GM21737 (cell line): ENCODE data around the gene ZNF599.

Source experiments
- ATAC-seq: cut with Tn5 transposase; IDR thresholded peaks from one replicate; pipeline ENCODE4 v1.9.1; 2021; ENCODE audit warnings: mild to moderate bottlenecking, moderate library complexity; ENCODE audit not compliant: unreplicated experiment

ZNF599 gene

DNA sequence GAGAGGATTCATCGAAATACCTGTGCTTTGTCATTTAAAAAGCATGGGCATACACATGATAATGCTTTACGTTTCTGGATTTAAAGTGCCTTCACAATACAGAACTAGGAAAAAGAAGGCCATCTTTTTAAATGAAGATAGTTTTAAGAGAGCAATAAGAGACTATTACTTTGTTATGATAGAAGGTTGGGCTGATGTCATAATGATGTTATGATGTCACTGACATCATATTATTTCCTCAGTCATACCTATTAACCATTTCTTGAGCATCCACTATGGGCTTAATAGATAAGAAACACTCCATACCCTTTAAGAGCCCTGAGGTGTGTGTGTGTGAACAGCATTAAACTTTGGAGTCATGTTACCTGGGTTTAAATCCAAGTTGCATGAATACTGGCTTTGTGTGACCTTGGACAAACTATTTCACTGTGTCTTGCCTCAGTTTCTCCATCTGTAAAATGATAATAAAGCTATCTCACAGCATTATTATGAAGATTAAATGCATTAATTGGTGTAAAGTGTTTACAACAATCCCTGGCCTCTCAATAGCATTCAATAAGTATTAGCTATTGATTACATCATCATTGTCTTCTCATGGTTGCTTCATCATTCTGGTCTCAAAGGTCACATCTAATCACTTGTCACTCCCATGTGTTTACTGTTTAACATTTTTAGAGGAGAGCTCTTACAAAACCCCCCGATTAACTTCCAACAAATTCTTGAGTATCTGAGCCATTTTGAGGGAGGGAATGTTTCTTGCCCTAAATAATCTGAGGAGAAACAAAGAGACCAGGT lies 27.9 kb downstream of the ZNF599 start:
- no peak for ATAC-seq

DNA sequence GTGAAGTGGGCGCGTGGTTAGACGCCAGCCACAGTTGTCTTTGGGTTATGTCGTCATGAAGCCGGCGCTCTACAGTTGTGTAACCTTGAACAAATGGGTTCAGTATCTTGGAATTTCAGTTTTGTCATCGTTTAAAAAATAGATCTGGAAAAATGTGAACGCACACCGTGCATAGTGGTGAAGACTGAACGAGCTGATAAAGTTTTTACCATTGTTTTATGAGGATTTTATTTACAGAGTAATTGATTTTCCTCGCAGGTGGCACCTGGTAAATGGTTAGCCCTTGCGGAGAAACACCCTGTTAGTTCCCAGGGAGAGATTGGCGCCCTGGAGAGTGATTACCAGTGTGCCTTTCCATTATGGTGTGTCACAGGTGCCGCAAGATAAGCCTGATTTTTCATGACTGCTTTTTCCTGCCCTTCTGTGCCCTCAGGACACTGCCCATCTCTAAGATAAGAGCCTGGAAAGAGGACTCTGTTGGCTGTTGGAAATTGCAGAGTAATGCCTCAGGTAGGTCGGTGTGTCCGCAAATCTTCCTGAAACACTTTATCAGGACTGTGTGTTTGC lies 38.4 kb downstream of the ZNF599 start:
- ATAC-seq, result no peak

DNA sequence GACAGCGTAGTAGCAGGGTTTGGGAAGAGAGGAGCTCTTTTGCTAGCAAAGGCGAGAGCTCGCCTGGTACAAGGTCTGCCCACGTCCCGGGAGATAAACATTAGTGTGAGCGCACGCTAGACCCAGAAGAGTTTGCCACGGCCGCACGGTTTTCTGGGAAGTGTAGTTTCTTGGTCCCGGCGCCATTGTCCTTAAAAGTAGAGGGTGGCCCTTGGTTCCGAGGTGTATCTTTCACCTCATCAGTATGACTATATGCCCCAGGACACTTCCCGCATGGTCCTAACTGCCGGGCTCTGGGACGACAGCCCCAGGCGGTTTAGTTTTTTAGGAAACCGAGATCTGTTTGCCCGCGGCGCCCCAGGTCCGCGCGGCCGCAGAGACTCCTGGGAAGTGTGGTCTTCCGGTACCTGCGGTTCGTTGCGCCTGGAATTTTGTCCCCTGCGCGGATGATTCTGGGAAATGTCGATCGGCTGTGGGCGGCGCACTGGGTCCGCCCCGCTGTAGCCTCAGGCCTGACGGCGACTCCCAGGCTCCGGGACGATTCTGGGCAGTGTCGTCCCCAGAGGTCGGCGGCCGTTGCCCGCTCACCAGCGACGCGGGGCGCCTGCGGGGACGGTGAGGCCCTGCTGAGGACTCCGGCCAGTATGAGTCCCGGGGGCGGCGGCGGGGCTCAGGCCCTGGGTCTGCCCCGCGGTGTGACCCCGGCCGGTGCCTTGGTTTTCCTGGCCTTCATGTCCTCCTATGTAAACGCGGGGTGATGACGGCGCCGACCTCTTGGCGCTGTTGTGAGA lies 39.1 kb downstream of the ZNF599 start, which contains the start of gene ZNF181:
Gene ZNF181 (plus strand): TSS at position 498 of the 791 bp plus-strand sequence. CDS start 795 bp downstream, outside the sequence.
- ATAC-seq, result peak; percentile 71

DNA sequence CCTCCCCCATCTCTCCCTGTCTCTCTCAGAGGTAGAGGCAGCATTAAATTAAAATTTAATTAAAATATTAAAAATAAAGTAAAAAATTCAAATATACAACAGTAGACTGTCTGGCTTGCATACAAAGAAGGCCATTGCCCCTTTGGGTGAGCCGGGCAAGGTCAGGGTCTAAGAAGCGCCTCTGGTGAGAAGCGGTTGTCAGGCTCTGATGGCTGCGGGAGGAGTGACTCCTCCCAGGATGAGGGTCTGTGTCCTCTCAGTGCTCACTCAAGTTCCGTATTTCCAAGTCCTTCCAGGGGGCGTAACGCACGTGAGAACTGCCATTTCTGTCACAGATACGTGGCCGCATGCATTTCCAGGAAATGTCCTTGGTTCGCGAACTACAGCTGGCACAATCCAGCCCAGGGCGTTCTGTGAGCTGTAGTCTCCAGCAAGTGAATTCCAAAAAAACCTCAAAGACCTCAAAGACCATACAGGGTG lies 39.7 kb downstream of the ZNF599 start:
- peak; percentile 24 for ATAC-seq

DNA sequence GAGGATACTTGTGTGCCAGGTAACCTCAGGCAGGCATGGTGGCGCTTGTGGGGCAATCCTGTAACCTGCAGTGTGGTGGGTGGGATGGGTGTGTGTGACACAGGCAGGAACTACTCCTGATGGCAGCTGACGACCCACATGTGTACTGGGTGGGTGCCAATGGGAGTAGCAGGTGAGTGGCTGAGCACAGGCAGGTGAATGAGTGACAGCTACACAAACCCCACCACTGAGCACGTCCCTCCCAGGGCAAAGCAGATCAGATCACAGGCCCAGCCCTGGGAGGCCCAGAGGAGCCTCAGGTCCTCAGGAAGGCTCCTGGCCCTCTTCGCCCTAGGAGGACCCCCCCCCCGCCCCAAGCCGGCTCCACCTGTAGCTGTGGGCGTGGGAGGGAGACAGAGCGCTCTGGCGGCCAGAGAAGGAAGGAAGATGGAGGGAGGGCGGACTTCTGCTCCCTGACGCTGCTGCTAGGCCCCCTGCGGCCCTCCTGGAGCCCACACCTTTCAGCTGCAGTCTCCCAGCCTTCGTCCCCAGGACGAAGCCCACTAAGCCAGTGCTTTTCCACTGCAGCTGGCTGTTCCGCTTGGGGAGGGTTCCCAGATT lies 40.3 kb downstream of the ZNF599 start:
- no peak for ATAC-seq

DNA sequence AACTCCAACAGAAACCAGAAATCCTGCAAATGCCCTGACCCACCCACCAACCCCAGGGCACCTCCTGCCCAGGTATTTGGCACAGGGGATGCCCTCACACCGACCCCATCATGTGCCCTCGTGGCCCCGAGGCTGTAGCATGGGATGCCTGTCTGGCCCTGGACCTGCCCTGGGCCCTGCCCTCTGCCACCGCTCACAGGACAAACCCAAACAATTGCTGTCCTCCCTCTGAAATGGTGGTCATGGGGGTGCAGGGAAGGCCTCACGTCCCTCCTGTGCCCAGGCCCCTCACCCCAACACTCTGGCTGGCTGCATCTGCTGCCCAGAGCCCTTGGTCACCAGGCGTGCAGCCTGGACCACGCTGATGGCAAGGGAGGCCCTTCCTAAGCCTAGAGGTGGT lies 41.1 kb downstream of the ZNF599 start:
- ATAC-seq, result no peak

DNA sequence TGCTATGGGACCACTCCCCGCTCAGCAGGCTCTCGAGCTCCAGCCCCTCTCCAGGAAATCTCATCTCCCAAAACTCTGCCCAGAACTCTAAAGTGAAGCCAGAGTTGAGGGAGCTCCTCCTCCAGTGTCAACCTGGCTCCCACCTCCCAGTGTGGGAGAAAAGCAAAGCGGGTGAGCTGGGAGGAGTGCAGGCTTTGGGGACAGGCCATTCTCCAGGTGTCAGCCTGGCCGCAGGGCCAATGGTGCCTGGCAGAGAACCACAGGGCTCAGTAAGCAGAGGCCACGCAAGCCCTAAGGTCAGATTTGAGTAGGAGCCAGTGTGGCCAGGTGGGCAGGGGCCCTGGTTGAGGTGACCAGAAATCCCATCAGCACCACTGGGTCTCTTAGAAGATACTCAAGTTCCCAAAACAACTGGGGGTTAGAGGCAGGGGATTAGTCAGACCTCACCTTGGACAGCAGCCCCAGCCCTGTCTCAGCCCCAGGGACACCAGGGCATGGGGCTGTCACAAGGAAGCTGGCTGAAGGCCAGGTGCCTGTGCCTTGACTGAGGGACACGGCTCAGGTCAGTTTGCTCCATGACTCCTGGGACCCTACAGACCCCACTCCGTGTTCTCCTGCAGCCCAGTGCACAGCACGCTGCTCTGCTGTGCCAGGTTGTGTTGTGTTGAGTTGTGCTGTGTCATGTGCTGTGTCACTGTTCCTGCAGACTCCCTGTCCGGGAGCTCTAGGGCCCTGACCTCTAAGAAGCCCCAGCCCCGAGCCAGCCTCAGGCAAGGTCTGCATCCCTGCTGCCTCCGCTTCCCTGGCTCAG lies 41.8 kb downstream of the ZNF599 start:
- no peak for ATAC-seq

DNA sequence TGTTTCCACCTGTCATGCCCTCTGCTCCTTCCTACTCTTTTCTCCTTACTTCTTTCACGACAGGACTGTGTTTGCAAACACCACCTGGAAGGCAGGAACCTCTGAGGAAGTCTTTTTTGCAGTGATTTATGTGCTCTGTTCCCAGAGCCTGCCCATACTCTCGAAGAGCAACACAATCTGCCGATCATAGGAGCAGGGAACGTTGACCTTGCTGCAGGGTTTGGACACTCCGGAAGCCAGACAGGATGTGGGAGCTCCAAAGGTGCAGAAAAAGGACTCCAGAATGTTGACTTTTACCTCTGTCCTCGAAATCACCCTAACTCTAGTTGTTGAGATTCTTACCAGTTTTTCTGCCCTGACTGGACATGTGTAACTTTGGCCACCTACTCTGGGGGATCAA lies 47.6 kb downstream of the ZNF599 start:
- ATAC-seq, result no peak

DNA sequence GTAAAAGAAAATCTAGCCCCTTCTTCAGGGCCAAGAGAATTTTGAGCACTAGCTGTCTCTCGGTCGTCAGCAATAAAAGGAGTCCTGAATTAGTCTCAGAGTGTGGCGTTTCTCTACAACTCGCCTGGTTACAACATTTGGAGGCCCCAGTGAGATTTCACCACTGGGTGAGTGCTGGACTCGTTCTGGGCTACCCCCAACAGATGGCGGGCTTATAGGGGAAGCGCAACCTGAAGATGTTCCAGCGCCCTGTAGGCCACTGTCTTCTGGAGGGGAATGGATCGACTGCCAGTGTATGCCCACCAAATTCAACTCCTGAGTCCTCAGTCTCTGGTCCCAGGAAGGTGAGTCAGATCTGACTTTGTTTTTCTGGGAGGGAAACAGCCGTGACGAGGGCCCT lies 50.7 kb downstream of the ZNF599 start:
- no peak for ATAC-seq

DNA sequence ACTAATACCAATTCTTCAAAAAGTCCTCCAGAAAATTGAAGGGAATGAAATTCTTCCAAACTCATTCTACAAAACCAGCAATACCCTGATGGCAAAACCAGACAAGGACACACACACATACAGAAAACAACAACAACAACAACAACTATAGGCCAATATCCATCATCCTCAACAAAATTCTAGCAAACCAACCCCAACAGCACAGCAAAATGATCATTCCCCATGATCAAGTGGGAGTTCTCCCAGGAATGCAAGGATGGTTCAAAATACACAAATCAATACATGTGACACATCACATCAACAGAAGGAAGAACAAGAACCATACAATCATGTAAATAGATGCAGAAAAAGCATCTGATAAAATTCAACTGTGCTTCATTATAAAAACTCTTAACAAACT lies 57.7 kb downstream of the ZNF599 start:
- ATAC-seq, result no peak

DNA sequence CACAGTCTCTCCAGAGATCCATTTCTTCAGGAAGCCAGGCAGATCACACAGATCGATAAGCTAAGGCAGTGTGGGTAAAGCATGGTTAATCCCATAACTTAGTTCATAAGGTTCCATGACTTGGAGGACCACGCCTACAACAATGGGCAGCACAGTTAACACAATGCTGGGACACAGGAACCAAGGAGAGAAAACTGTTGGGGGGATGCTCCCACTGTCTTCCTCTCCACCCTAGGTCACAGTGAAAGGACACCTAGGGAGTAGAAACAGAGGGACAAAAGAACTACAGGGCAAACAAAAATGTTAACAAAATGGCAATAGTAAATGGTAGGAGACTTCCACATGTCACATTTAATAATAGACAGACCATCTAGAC lies 59.8 kb downstream of the ZNF599 start:
- no peak for ATAC-seq

DNA sequence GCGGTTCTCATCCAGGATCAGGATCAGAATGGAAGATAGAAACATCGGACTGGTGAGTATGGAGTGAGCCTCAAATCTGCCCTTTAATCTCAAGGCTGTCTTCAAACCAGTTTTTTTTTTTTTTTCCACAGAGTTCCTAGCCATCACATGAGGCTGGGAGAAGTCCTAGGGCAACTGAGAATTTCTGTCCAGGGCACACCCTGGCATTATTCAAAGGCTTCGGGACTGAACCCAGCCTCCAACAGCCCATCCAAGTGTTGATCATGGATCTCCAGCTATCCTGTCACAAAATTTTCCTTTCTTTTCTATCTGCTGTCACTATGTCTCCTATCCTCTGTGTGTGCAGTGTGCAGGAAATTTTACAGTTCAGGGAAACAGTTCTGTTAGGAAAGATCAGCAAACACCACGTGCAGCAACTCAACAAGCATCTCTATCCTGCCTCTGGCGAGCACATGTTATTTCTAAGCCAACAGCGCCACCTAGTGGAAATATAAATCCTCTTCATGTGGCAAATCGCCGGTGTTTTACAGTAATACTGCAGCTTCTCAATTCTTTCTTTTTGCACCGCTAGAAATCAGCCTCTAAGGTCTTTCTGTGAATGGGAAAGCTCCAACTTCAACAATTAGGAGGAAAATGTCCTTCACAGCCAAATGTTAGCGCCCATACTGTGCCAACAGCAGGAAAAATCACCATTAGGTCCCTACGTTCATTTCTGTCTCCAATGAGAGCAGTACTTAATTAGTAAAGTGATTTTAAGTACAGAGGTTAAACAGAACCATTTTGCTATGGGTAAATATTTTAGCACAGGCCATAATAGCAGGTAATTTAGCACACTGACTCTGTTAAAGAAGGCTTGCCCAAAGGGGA lies 60.4 kb downstream of the ZNF599 start:
- no peak for ATAC-seq

DNA sequence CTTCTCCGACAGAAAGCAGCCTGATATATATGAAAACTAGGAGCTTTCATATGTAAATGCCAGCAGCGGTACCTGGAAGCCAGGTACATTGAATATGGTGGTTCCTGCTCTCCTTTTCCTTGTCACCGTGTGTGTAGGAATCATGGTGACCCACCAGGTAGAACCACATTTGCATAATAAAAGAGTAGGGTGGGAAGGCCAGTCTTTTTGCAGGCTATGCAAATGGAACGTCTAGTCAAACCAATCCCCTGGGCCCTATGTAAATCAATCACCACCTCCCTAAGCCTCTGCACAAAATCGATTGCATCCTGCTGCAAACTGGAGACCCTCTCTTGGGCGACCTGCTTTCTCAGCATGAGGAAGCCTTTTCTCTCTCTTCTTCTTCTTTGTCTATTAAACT lies 61.1 kb downstream of the ZNF599 start:
- ATAC-seq, result no peak
